Measurements from ENCODE around the gene DEPP1. TPM values are rescaled to one million over a fixed set of nuclear protein-coding genes. Genes with fewer than 3 reads are reported as not detected.

The DEPP1 gene
- total and polyA plus RNA-seq, 2 experiments from 2014 or later = 0.37 to 1.3 TPM

DNA sequence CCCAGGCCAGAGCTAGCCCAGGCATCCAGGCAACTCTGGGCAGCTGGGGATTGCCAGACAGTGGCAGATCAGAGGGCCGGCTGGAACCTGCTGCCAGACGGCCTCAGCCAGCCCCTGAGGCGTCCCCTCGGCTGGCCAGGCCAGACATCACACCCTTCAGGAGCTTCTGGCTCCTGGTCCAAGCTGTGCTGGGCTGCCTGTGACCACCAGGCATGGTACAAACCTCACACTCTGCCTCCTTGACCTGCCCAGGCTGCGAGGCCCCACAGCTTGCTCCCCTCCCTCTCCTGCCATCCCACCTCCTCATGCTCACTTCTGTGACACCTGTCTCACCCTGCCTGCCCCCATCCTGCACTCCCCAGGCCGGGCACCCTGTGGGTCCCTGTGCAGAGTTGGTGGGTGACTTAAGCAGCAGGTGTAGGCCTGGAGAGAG is 5.7 kb downstream of the DEPP1 start:
- Mint-ChIP-seq H3K27me3 (ENCODE audit: insufficient read depth, low read depth, poor library complexity) (peaks cover 13% of the 10 kb centered on the region), H3K27ac (no peak overlapping the region)

More for the DNA sequence above, 5.7 kb downstream of the DEPP1 start:
- no peak overlapping the region for H3K27ac ChIP-seq (ENCODE audit: low read depth)
- Mint-ChIP-seq H3K4me3 (no peak overlapping the region), H3K4me1 (peaks cover 39% of the 10 kb centered on the region), H3K9me3 (no peaks in the 10 kb centered on the region), H3K36me3 (ENCODE audit: low read depth) (peaks cover 19% of the 10 kb centered on the region)
- no peaks in the 10 kb centered on the region for H3F3A ChIP-seq (replicated peaks; ENCODE audit: low read depth)
- no peak for DNase-seq (ENCODE audit: low spot score)
- H3K9me2 ChIP-seq (ENCODE audit: insufficient read depth) = no peaks in the 10 kb centered on the region
- H3K27me3 ChIP-seq (ENCODE audit: insufficient read depth) = no peaks in the 10 kb centered on the region
- no peak overlapping the region for H2AFZ ChIP-seq
- peaks cover 30% of the 10 kb centered on the region for H3K4me1 ChIP-seq (ENCODE audit: insufficient read depth)
- H3K36me3 ChIP-seq (ENCODE audit: insufficient read depth) = no peaks in the 10 kb centered on the region
- TF ChIP-seq JUNB (IDR thresholded peaks at IDR 0.05; ENCODE audit: unreplicated experiment) = no peak
- no peak for TF ChIP-seq ZNF331 (CRISPR knock-in tag; IDR thresholded peaks at IDR 0.05; ENCODE audit: low read depth)
- TF ChIP-seq, protein P1, sequence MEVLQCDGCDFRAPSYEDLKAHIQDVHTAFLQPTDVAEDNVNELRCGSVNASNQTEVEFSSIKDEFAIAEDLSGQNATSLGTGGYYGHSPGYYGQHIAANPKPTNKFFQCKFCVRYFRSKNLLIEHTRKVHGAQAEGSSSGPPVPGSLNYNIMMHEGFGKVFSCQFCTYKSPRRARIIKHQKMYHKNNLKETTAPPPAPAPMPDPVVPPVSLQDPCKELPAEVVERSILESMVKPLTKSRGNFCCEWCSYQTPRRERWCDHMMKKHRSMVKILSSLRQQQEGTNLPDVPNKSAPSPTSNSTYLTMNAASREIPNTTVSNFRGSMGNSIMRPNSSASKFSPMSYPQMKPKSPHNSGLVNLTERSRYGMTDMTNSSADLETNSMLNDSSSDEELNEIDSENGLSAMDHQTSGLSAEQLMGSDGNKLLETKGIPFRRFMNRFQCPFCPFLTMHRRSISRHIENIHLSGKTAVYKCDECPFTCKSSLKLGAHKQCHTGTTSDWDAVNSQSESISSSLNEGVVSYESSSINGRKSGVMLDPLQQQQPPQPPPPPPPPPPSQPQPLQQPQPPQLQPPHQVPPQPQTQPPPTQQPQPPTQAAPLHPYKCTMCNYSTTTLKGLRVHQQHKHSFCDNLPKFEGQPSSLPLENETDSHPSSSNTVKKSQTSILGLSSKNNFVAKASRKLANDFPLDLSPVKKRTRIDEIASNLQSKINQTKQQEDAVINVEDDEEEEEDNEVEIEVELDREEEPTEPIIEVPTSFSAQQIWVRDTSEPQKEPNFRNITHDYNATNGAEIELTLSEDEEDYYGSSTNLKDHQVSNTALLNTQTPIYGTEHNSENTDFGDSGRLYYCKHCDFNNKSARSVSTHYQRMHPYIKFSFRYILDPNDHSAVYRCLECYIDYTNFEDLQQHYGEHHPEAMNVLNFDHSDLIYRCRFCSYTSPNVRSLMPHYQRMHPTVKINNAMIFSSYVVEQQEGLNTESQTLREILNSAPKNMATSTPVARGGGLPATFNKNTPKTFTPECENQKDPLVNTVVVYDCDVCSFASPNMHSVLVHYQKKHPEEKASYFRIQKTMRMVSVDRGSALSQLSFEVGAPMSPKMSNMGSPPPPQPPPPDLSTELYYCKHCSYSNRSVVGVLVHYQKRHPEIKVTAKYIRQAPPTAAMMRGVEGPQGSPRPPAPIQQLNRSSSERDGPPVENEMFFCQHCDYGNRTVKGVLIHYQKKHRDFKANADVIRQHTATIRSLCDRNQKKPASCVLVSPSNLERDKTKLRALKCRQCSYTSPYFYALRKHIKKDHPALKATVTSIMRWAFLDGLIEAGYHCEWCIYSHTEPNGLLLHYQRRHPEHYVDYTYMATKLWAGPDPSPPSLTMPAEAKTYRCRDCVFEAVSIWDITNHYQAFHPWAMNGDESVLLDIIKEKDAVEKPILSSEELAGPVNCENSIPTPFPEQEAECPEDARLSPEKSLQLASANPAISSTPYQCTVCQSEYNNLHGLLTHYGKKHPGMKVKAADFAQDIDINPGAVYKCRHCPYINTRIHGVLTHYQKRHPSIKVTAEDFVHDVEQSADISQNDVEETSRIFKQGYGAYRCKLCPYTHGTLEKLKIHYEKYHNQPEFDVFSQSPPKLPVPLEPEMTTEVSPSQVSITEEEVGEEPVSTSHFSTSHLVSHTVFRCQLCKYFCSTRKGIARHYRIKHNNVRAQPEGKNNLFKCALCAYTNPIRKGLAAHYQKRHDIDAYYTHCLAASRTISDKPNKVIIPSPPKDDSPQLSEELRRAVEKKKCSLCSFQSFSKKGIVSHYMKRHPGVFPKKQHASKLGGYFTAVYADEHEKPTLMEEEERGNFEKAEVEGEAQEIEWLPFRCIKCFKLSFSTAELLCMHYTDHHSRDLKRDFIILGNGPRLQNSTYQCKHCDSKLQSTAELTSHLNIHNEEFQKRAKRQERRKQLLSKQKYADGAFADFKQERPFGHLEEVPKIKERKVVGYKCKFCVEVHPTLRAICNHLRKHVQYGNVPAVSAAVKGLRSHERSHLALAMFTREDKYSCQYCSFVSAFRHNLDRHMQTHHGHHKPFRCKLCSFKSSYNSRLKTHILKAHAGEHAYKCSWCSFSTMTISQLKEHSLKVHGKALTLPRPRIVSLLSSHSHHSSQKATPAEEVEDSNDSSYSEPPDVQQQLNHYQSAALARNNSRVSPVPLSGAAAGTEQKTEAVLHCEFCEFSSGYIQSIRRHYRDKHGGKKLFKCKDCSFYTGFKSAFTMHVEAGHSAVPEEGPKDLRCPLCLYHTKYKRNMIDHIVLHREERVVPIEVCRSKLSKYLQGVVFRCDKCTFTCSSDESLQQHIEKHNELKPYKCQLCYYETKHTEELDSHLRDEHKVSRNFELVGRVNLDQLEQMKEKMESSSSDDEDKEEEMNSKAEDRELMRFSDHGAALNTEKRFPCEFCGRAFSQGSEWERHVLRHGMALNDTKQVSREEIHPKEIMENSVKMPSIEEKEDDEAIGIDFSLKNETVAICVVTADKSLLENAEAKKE (CRISPR knock-in tag; IDR thresholded peaks at IDR 0.05) = no peak
- TF ChIP-seq, protein P2, sequence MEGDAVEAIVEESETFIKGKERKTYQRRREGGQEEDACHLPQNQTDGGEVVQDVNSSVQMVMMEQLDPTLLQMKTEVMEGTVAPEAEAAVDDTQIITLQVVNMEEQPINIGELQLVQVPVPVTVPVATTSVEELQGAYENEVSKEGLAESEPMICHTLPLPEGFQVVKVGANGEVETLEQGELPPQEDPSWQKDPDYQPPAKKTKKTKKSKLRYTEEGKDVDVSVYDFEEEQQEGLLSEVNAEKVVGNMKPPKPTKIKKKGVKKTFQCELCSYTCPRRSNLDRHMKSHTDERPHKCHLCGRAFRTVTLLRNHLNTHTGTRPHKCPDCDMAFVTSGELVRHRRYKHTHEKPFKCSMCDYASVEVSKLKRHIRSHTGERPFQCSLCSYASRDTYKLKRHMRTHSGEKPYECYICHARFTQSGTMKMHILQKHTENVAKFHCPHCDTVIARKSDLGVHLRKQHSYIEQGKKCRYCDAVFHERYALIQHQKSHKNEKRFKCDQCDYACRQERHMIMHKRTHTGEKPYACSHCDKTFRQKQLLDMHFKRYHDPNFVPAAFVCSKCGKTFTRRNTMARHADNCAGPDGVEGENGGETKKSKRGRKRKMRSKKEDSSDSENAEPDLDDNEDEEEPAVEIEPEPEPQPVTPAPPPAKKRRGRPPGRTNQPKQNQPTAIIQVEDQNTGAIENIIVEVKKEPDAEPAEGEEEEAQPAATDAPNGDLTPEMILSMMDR (conservative IDR thresholded peaks at IDR 0.05; ENCODE audit: low read depth in 2 of 2) = no peak
- no peak for TF ChIP-seq NANOG (IDR thresholded peaks at IDR 0.05; ENCODE audit: borderline replicate concordance)
- TF ChIP-seq, protein P3, sequence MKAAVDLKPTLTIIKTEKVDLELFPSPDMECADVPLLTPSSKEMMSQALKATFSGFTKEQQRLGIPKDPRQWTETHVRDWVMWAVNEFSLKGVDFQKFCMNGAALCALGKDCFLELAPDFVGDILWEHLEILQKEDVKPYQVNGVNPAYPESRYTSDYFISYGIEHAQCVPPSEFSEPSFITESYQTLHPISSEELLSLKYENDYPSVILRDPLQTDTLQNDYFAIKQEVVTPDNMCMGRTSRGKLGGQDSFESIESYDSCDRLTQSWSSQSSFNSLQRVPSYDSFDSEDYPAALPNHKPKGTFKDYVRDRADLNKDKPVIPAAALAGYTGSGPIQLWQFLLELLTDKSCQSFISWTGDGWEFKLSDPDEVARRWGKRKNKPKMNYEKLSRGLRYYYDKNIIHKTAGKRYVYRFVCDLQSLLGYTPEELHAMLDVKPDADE (IDR thresholded peaks at IDR 0.05) = no peak
- TF ChIP-seq STAT1 (IDR thresholded peaks at IDR 0.05; ENCODE audit: unreplicated experiment) = no peak
- no peak for TF ChIP-seq EZH2phosphoT487 (IDR thresholded peaks at IDR 0.05; ENCODE audit: unreplicated experiment)
- TF ChIP-seq EZH2 (IDR thresholded peaks at IDR 0.05; ENCODE audit: low read depth, unreplicated experiment) = no peak
- TF ChIP-seq, protein P4, sequence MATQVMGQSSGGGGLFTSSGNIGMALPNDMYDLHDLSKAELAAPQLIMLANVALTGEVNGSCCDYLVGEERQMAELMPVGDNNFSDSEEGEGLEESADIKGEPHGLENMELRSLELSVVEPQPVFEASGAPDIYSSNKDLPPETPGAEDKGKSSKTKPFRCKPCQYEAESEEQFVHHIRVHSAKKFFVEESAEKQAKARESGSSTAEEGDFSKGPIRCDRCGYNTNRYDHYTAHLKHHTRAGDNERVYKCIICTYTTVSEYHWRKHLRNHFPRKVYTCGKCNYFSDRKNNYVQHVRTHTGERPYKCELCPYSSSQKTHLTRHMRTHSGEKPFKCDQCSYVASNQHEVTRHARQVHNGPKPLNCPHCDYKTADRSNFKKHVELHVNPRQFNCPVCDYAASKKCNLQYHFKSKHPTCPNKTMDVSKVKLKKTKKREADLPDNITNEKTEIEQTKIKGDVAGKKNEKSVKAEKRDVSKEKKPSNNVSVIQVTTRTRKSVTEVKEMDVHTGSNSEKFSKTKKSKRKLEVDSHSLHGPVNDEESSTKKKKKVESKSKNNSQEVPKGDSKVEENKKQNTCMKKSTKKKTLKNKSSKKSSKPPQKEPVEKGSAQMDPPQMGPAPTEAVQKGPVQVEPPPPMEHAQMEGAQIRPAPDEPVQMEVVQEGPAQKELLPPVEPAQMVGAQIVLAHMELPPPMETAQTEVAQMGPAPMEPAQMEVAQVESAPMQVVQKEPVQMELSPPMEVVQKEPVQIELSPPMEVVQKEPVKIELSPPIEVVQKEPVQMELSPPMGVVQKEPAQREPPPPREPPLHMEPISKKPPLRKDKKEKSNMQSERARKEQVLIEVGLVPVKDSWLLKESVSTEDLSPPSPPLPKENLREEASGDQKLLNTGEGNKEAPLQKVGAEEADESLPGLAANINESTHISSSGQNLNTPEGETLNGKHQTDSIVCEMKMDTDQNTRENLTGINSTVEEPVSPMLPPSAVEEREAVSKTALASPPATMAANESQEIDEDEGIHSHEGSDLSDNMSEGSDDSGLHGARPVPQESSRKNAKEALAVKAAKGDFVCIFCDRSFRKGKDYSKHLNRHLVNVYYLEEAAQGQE (IDR thresholded peaks at IDR 0.05; ENCODE audit: unreplicated experiment) = no peak
- TF ChIP-seq ZNF114 (CRISPR knock-in tag; IDR thresholded peaks at IDR 0.05) = no peak
- TF ChIP-seq POLR2AphosphoS5 (IDR thresholded peaks at IDR 0.05; ENCODE audit: low read depth) = no peak
- ATAC-seq = no peak
- H3K4me2 ChIP-seq = peak overlapping the region; percentile 69
- no peaks in the 10 kb centered on the region for H4K20me1 ChIP-seq (replicated peaks; ENCODE audit: insufficient read depth)
- H3K4me3 ChIP-seq = no peak overlapping the region
- H3K79me2 ChIP-seq (replicated peaks; ENCODE audit: insufficient read depth) = no peaks in the 10 kb centered on the region
